NCI-H1694 (cell line): ENCODE measurements around the gene IHH.

ENCODE experiments used
- DNase-seq: peaks from one replicate; lab custom pipeline; 2025; lab: John Stamatoyannopoulos, UW

IHH gene

GRCh38 chr2:219037783-219038499, 22.8 kb downstream of the IHH start:
- DNase-seq, result no peak

GRCh38 chr2:219035942-219036341, 24.8 kb downstream of the IHH start:
- DNase-seq, result no peak

- no peak for DNase-seq
Observed at GRCh38 chr2:219034823-219035222, 25.9 kb downstream of the IHH start.

- no peak for DNase-seq
Observed at GRCh38 chr2:219032051-219032745, 28.5 kb downstream of the IHH start.

DNA sequence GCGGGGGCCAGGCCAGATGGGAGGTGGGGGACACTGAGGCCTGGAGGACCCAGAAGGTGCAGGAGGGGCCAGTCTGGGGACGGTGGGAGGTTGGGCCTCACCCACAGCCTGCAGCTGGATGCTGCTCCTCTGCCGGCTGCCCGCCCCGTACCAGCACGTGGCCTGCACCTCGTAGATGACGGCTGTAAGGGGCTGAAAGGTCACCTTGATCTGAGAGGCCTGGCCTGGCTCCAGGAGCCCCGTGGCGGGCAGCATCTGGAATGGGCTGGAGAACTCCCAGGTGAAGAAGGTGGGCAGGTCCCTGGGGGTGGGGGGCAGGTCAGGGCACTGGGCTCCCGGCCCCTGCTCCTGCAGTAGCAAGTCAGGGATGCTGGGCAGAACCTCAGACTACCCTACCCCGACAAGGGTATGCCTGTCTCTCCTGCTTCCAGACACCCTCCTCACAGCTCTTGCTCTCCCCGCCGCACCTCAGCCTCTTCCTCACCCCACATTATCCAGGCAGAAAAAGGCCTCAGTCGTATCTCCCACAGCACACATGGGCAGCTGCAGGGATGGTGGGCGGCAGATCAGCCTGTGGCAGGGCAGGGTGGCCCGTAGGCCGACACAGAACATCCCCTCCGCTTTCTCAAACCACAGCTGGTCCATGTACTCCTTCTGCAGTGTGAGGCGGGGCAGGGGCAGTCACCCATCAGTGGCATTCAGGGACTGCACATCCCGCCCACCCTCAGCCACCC, 29.5 kb downstream of the IHH start:
- no peak for DNase-seq

DNA sequence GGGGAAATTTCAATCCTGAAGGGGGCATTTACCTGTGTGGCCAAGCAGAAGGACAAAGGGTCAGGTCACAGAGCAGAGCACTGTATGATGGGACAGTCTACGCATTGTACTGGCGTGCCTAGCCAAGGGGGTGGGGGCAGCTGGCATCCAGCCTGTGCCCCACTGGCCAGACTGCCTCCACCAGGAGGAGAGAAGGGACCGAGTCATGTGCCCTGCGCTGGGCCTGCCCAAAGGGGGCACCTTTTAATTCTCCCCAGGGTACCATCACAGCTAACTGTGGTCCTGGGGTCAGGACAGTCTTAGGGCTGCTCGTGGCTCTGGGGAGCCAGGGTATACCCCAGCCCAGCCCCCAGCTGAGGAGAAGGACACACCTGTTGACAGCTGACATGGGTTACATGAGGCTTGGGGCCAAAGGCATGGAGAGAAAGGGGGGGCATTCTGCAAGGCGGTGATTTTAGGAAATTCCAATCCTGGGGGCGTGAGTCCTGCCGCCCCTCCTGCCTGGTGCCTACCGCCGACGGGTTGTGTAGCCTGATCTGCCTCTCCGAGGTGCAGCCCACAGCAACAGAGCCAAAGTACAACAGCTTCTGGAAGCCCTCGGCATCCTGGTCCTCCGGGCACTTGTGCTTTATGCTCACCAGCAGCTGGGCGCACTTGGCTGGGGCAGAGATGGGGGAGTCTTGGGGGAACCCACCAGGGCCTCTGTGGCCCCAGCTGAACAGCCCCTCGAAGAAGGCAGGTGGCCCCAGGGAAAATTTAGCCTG, 30.4 kb downstream of the IHH start:
- DNase-seq, result no peak

GRCh38 chr2:219029829-219030165, 30.9 kb downstream of the IHH start:
- peak; percentile 69 for DNase-seq

DNA sequence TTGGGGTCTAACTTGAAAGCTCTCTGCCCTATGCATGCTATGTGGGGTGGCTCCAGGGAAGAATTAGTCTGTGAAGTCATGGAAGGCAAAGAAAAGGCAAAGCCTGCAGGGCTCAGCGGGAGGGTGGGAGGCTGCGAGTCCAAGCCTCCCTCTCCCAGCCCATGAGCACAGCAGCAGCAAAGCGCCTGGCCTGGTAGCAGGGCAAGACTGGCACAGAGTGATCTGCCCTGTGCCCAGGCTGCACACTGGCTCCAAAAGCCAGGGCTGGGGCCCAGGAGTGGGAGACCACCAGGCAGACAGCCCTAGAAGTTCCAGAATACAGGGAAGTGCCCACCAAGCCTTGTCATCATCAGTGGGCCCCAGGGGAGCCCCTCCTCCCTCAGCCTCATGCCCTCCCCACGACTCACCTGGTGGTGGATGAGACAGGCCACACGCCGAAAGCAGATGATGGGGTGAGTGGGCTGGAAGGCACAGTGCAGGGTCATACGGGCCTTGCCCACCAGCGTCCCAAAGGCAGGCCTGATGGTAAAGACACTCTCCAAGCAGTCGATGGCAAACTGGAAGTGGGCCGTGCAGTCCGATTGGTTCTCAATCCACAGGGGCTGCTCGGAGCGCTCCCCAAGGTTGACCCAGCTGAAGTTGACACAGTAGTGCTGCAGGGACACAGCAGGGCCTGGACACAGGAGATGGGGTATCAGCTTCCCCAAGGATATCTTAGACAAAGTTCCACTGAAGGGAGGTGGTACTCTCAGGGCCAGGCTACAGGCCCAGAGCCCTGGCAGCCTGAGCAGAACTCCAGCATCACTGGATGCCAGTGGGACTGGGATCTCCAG, 31.5 kb downstream of the IHH start:
- no peak for DNase-seq

DNA sequence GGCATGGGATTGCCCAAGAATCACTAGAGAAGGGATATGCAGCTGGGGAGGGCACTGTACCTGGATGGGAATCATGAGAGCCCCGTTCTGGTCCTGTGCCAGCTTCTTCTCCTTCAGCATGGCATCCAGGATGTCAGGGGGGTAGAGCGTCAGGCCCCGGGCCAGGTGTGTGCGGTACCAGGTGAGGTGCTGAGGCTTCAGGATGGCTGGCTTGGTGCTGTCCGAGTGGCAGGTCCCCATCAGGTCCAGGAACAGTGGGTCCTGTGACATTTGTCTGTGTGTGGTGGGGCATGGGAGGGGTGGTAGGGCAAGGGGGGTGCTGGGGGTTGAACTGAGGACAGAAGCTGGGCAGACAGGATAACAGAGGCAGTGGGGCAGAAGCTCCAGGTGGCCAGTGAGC, 32.6 kb downstream of the IHH start:
- DNase-seq, result no peak

- DNase-seq, result no peak
Observed at GRCh38 chr2:219027511-219028055, 33.1 kb downstream of the IHH start.

- DNase-seq, result no peak
Observed at GRCh38 chr2:219026946-219027345, 33.8 kb downstream of the IHH start.

GRCh38 chr2:219025637-219026585, 34.8 kb downstream of the IHH start:
- no peak for DNase-seq

DNA sequence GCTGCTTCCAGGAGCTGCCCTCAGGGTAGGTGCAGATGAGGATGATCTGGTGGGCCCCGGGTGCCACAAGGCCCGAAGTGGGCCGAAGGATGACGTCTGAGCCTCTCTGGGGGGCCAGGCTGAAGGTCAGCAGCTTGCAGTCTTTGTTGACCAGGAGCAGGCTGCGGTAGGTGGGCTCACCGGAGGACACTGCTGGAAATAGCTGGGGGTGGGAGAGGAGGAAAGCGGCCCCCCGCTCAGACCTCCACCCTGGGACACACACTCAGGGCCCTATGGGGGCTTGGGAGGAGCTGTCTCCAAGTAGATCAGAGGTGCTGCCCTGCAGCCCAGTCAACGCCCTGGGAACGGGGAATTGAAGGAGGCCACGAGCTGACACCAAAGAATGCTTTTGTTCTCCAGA, 36.7 kb downstream of the IHH start:
- DNase-seq, result no peak

- no peak for DNase-seq
Observed at GRCh38 chr2:219023045-219023605, 37.6 kb downstream of the IHH start.

DNA sequence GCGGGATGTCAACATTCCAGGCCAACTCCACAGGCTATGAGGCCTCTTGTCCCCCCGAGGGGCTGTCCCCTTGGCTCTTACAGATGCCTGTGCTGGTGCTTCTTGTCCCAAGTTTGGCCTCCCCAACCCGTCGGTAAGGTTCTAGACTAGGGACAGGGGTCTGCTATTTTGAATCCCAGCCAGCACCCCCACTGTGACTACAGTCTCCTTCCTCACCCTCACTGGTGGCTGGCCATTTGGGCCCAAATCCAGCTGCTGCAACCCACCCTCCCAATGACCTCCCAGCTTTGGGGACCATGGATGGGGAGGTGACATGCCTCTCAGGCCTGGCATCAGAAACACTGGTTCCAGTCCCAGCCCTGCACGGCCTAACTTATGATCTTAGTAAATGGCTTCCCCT, 38.1 kb downstream of the IHH start:
- no peak for DNase-seq

- no peak for DNase-seq
Observed at GRCh38 chr2:219022041-219022440, 38.7 kb downstream of the IHH start.

DNA sequence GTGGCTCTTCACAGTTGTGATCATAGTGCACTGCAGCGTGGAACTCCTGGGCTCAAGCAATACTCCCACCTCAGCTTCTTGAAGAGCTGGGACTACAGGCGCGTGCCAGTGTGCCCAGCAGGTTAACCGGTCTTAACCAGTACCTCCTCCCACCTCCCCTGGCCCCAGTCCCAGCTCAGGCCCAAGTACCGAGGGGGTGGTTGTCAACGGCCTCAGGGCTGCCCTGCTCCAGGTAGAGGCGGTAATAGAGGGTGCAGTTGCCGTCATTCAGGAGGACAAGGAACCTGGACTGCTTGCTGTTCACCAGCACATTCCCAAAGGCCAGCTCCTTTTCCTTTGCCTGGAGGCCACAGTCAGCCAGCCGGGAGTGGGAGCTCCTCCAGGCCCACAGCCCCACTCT, 39.1 kb downstream of the IHH start:
- DNase-seq, result no peak

- DNase-seq, result no peak
Observed at GRCh38 chr2:219020604-219021365, 39.9 kb downstream of the IHH start.

DNA sequence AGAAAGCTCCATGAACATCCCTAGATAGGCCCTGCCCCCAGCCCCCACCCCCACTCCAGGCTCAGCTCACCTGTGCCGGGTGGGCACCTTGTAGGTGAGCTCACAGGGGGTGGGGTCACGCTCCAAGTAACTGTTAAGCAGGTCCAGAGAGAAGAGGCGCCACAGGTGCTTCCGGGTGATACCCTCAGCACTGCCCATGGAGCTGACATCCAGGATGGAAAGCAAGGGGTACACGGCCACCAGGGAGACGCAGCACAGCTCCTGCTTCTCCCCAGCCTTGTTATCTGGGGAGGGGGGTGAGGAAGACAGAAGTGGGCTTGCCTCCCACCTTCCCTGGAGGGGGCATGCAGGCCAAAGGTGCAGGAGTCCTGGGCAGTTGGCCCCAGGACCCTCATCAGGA, 41.3 kb downstream of the IHH start:
- no peak for DNase-seq
